ENCODE data around the gene SELENON. TPM values are rescaled to one million over a fixed set of nuclear protein-coding genes. Genes with fewer than 3 reads are reported as not detected.

The SELENON gene
- total RNA-seq, 4 donors from 2014 or later = 33.5 to 82.8 (median 39.4) TPM

- ATAC-seq = no peak
- Histone ChIP-seq H3K4me3 (no peak overlapping the region), H3K36me3 (no peaks in the 10 kb centered on the region), H3K27me3 (no peaks in the 10 kb centered on the region), H3K9me3 (no peaks in the 10 kb centered on the region), H3K27ac (no peak overlapping the region), H3K4me1 (peaks cover 0 to 34% (median 11%) of the 10 kb centered on the region in 3 donors)
- TF ChIP-seq, protein P1, sequence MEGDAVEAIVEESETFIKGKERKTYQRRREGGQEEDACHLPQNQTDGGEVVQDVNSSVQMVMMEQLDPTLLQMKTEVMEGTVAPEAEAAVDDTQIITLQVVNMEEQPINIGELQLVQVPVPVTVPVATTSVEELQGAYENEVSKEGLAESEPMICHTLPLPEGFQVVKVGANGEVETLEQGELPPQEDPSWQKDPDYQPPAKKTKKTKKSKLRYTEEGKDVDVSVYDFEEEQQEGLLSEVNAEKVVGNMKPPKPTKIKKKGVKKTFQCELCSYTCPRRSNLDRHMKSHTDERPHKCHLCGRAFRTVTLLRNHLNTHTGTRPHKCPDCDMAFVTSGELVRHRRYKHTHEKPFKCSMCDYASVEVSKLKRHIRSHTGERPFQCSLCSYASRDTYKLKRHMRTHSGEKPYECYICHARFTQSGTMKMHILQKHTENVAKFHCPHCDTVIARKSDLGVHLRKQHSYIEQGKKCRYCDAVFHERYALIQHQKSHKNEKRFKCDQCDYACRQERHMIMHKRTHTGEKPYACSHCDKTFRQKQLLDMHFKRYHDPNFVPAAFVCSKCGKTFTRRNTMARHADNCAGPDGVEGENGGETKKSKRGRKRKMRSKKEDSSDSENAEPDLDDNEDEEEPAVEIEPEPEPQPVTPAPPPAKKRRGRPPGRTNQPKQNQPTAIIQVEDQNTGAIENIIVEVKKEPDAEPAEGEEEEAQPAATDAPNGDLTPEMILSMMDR (IDR thresholded peaks at IDR 0.05) = no peak
- TF ChIP-seq EP300 (IDR thresholded peaks at IDR 0.05) = no peak
- WGBS, 2 donors (ENCODE audit: low coverage in 1 of 2) = 74 to 76% methylated on average over 2 of the region's 2 CpGs
Observed at GRCh38 chr1:25795211-25795610, 4.8 kb upstream of the SELENON start.

DNA sequence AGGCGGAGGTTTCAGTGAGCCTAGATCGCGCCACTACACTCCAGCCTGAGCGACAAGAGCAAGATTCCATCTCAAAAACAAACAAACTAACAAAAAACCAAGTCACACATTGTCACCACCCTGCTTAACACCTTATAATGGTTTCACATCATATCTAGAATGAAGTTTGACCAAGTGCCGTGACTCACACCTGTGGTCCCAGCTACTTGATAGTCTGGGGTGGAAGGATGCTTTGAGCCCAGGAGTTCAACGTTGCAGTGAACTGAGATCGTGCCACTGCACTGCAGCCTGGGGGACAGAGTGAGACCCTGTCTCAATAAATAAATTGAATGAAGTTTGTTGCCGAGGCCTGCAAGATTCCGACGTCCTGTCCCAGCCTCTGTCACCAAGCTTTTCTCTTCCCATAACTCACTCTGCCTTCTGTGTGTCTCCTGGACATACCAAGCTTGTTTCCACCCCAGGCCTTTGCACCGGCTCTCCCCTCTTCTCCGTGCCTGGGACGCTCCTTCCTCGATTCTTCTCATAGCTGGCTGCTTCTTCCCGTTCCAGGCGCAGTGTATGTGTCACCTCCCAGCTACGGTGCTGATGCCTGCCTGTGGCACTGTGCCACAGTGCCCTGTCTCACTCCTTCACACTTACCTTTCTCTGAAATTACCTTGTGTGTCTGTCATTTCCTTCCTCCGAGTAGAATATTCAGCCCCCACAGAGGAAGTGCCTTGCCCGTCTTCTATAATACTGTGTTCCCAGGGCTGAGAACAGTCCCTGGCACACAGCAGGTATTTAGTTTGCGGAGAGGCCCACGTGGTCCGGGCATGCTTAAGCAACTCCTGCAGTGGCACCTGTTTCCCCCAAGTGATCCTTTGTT, 3.8 kb upstream of the SELENON start:
- ATAC-seq = no peak

DNA sequence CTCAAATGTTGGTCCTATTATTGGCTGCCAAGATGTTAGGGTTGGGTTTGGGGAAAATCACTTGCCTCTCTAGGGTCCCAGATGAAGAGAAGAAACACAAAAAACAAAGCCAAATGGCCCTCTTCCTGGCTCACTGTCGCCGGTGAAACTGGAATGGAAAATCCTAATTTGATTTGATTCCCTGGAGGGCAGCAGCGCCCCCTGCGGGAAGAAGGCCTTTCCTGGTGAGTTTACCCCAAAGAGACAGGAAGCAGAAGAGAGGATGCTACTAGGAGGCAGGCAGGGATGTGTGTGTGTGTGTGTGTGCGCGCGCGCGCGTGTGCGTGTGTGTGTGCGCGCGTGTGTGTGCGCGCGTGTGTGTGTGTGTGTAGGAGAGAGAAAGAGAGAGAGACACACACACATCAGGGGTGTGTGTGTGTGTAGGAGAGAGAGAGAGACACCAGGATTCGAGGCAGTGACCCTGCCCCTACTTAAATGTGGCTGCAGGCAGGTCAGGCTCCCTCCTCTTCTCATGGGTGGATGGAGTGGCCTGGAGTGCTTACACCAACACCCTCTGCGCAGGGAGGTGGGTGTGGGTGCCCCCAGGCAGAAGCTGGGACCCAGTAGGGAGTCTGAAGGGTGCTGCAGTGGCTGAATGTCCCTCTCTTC, 3.1 kb upstream of the SELENON start:
- no peak for TF ChIP-seq POLR2A (IDR thresholded peaks at IDR 0.05)
- TF ChIP-seq POLR2AphosphoS5 (IDR thresholded peaks at IDR 0.05) = peak; percentile 31
- TF ChIP-seq, protein P1 (IDR thresholded peaks at IDR 0.05) = peak in 3 of 4 experiments; percentile 79 to 90 (median 83)
- Histone ChIP-seq H3K9me3 (no peaks in the 10 kb centered on the region), H3K4me1 (peaks cover 0 to 49% (median 19%) of the 10 kb centered on the region in 3 donors), H3K4me3 (no peak overlapping the region), H3K27ac (peak overlapping the region in 3 of 4 donors; percentile 38 to 52 (median 40)), H3K27me3 (no peaks in the 10 kb centered on the region), H3K36me3 (no peaks in the 10 kb centered on the region)
- 5 to 10% methylated on average over 9 to 18 of the region's 19 CpGs for WGBS, 2 donors (ENCODE audit: low coverage in 1 of 2)
- peak; percentile 21 for ATAC-seq

More for the DNA sequence above, 3.8 kb upstream of the SELENON start:
- TF ChIP-seq POLR2A (IDR thresholded peaks at IDR 0.05) (no peak), POLR2AphosphoS5 (IDR thresholded peaks at IDR 0.05) (no peak), EP300 (IDR thresholded peaks at IDR 0.05) (no peak)
- TF ChIP-seq, protein P1 (IDR thresholded peaks at IDR 0.05) = no peak
- Histone ChIP-seq H3K4me3 (no peak overlapping the region), H3K9me3 (no peaks in the 10 kb centered on the region), H3K4me1 (peaks cover 0 to 41% (median 16%) of the 10 kb centered on the region in 3 donors), H3K27ac (peak overlapping the region in 3 of 4 donors; percentile 38 to 52 (median 40)), H3K36me3 (no peaks in the 10 kb centered on the region), H3K27me3 (no peaks in the 10 kb centered on the region)
- WGBS, 2 donors (ENCODE audit: low coverage in 1 of 2) = 77 to 79% methylated on average over 16 to 22 of the region's 22 CpGs

- 83 to 92% methylated on average over 2 to 3 of the region's 8 CpGs for WGBS, 2 donors (ENCODE audit: low coverage in 1 of 2)
- Histone ChIP-seq H3K27ac (peak overlapping the region in 1 of 4 donors; percentile 89), H3K4me1 (peaks cover 0 to 59% (median 25%) of the 10 kb centered on the region in 3 donors), H3K36me3 (no peaks in the 10 kb centered on the region), H3K9me3 (no peaks in the 10 kb centered on the region), H3K27me3 (no peaks in the 10 kb centered on the region), H3K4me3 (no peak overlapping the region)
- no peak for ATAC-seq
- TF ChIP-seq, protein P1 (IDR thresholded peaks at IDR 0.05) = peak in 2 of 4 experiments; percentile 32 to 51
- TF ChIP-seq POLR2A (IDR thresholded peaks at IDR 0.05) (no peak), EP300 (IDR thresholded peaks at IDR 0.05) (no peak), POLR2AphosphoS5 (IDR thresholded peaks at IDR 0.05) (no peak)
Observed at GRCh38 chr1:25797939-25798338, 2.1 kb upstream of the SELENON start.
